H1 (cell line): Measurements from ENCODE around the gene IAPP. TPM values are rescaled to one million over a fixed set of nuclear protein-coding genes. Genes with fewer than 3 reads are reported as not detected.
"Not testable (repeated sequence)": the region's sequence is repeated elsewhere in the genome, so short reads cannot be mapped to it uniquely, and the experiment has no call there.

Source experiments
- CTCF ChIA-PET: fragments of 300-600 bp; sonication (Branson Sonifier 250); formaldehyde crosslinking; loops from one replicate; lab custom pipeline; 2021; ENCODE audit not compliant: partially characterized antibody; lab: Charles Lee
- POLR2A ChIA-PET: fragments of 300-600 bp; sonication (Branson Sonifier 250); formaldehyde crosslinking; loops from one replicate; lab custom pipeline; 2021; ENCODE audit warnings: inconsistent platforms; ENCODE audit not compliant: partially characterized antibody; lab: Charles Lee
- DNase-seq, 2 experiments: peaks; one replicate each; pipeline versions ENCODE4 v3.0.0 to v3.0.0-alpha.2; 2010 to 2022; ENCODE audit warnings: low spot score in 2 of 2, low read depth in 1 of 2, mixed read lengths in 1 of 2
- FAIRE-seq: peaks from 2 replicates; lab custom pipeline; 2011; peaks lifted over from hg19 to GRCh38; lab: Jason Lieb, UNC
- H2AFZ ChIP-seq: 2 replicates; pipeline ENCODE4 v1.8.1; 2012; ENCODE audit warnings: low read length, inconsistent platforms
- H2AK5ac ChIP-seq: 2 replicates; pipeline ENCODE4 v1.6.1; 2013; ENCODE audit warnings: low read depth, low read length
- H2BK120ac ChIP-seq: replicated peaks from 2 replicates; pipeline ENCODE3; 2013; ENCODE audit warnings: low read depth, low read length, inconsistent platforms
- H2BK12ac ChIP-seq: 2 replicates; pipeline ENCODE4 v1.6.1; 2013; ENCODE audit warnings: low read depth, low read length
- H2BK15ac ChIP-seq: 2 replicates; pipeline ENCODE4 v1.6.1; 2013; ENCODE audit warnings: low read length
- H2BK20ac ChIP-seq: 2 replicates; pipeline ENCODE4 v1.6.1; 2013; ENCODE audit warnings: low read length
- H2BK5ac ChIP-seq: 2 replicates; pipeline ENCODE4 v1.6.1; 2013; ENCODE audit warnings: low read depth, low read length
- H3K14ac ChIP-seq: 2 replicates; pipeline ENCODE4 v1.6.1; 2013; ENCODE audit warnings: inconsistent platforms; ENCODE audit not compliant: insufficient read length
- H3K18ac ChIP-seq: 2 replicates; pipeline ENCODE4 v1.6.1; 2013; ENCODE audit warnings: low read length; ENCODE audit errors: extremely low read depth
- H3K23ac ChIP-seq: 2 replicates; pipeline ENCODE4 v1.6.1; 2013; ENCODE audit warnings: inconsistent platforms; ENCODE audit not compliant: insufficient read length
- H3K23me2 ChIP-seq: 2 replicates; pipeline ENCODE4 v1.6.1; 2013; ENCODE audit warnings: low read depth, low read length
- H3K27ac ChIP-seq: 2 replicates; pipeline ENCODE4 v1.6.1; 2011; ENCODE audit warnings: low read depth, low read length, inconsistent platforms
- H3K27me3 ChIP-seq, 4 experiments: replicated peaks in 1 of 4; 1 replicate in 1 of 4; 2 replicates in 3 of 4; pipeline versions ENCODE4 v1.6.1 to v1.8.1; 2011 to 2013; ENCODE audit warnings: low read length in 3 of 4, mild to moderate bottlenecking in 3 of 4, inconsistent platforms in 2 of 4, mixed read lengths in 2 of 4, moderate library complexity in 1 of 4; ENCODE audit not compliant: control insufficient read depth in 3 of 4, insufficient read depth in 3 of 4; ENCODE audit errors: extremely low read depth in 1 of 4
- H3K36me3 ChIP-seq, 4 experiments: 2 replicates each; pipeline versions ENCODE4 v1.6.1 to v1.8.1; 2011 to 2013; ENCODE audit warnings: mild to moderate bottlenecking in 4 of 4, low read length in 3 of 4, moderate library complexity in 2 of 4, control low read depth in 1 of 4, inconsistent platforms in 1 of 4; ENCODE audit not compliant: insufficient read depth in 4 of 4, control insufficient read depth in 2 of 4
- H3K4ac ChIP-seq: replicated peaks from 2 replicates; pipeline ENCODE3; 2013; ENCODE audit warnings: low read length, low read depth, mixed read lengths, inconsistent platforms; ENCODE audit not compliant: insufficient read length
- H3K4me1 ChIP-seq, 4 experiments: replicated peaks in 1 of 4; 1 replicate in 1 of 4; 2 replicates in 3 of 4; pipeline versions ENCODE4 v1.6.1 to v1.8.1; 2011 to 2013; ENCODE audit warnings: low read length in 3 of 4, inconsistent platforms in 2 of 4, mixed read lengths in 1 of 4; ENCODE audit not compliant: insufficient read depth in 4 of 4, control insufficient read depth in 3 of 4
- H3K4me2 ChIP-seq, 2 experiments: 2 replicates each; pipeline versions ENCODE4 v1.6.1 to v1.8.1; 2011 to 2013; ENCODE audit warnings: low read depth in 2 of 2, low read length in 2 of 2, control low read depth in 1 of 2, inconsistent platforms in 1 of 2, mild to moderate bottlenecking in 1 of 2; ENCODE audit not compliant: insufficient read depth in 1 of 2
- H3K4me3 ChIP-seq, 4 experiments: fragments of 200-600, 300-600 bp in 1 of 4; sonication (generic), shearing (Covaris generic), sonication (Bioruptor Twin) in 1 of 4; 2 replicates each; pipeline versions ENCODE4 v1.5.1 to v1.8.1; 2011 to 2016; ENCODE audit warnings: low read length in 4 of 4, low read depth in 3 of 4, control low read depth in 2 of 4, inconsistent platforms in 2 of 4, mild to moderate bottlenecking in 2 of 4, mixed read lengths in 1 of 4, moderate library complexity in 1 of 4; ENCODE audit not compliant: insufficient read depth in 2 of 4; ENCODE audit errors: extremely low read depth in 1 of 4
- H3K56ac ChIP-seq: replicated peaks from 2 replicates; pipeline ENCODE3; 2013; ENCODE audit warnings: low read depth, mild to moderate bottlenecking, mixed read lengths, low read length, inconsistent platforms; ENCODE audit not compliant: insufficient read length
- H3K79me1 ChIP-seq: 2 replicates; pipeline ENCODE4 v1.6.1; 2013; ENCODE audit warnings: low read depth, low read length, control low read depth
- H3K79me2 ChIP-seq, 2 experiments: 2 replicates each; pipeline versions ENCODE4 v1.6.1 to v1.8.1; 2012 to 2013; ENCODE audit warnings: low read length in 2 of 2, mild to moderate bottlenecking in 2 of 2, inconsistent platforms in 1 of 2; ENCODE audit not compliant: insufficient read depth in 2 of 2, control insufficient read depth in 1 of 2
- H3K9ac ChIP-seq, 4 experiments: replicated peaks in 1 of 4; 1 replicate in 1 of 4; 2 replicates in 3 of 4; pipeline versions ENCODE4 v1.6.1 to v1.8.1; 2011 to 2013; ENCODE audit warnings: low read depth in 3 of 4, low read length in 3 of 4, control low read depth in 2 of 4, mild to moderate bottlenecking in 2 of 4, moderate library complexity in 2 of 4, inconsistent platforms in 1 of 4; ENCODE audit errors: extremely low read depth in 1 of 4
- H3K9me3 ChIP-seq, 2 experiments: 2 replicates each; pipeline versions ENCODE4 v1.6.1 to v1.8.1; 2012 to 2013; ENCODE audit warnings: mild to moderate bottlenecking in 2 of 2, moderate library complexity in 2 of 2, control low read depth in 1 of 2, inconsistent platforms in 1 of 2, low read depth in 1 of 2, low read length in 1 of 2, mixed read lengths in 1 of 2; ENCODE audit not compliant: insufficient read depth in 2 of 2
- H4K20me1 ChIP-seq, 2 experiments: replicated peaks in 1 of 2; 2 replicates each; pipeline versions ENCODE3 to v1.8.1; 2011 to 2013; ENCODE audit warnings: inconsistent platforms in 2 of 2, low read length in 2 of 2, mild to moderate bottlenecking in 1 of 2; ENCODE audit not compliant: insufficient read depth in 2 of 2, control insufficient read depth in 1 of 2
- H4K5ac ChIP-seq: 2 replicates; pipeline ENCODE4 v1.6.1; 2013; ENCODE audit warnings: low read length, low read depth, mixed read lengths, inconsistent platforms; ENCODE audit not compliant: insufficient read length
- H4K8ac ChIP-seq: 2 replicates; pipeline ENCODE4 v1.8.0; 2013; ENCODE audit warnings: mild to moderate bottlenecking, moderate library complexity, low read length, inconsistent platforms; ENCODE audit not compliant: insufficient read depth; ENCODE audit errors: extremely low read depth
- H4K91ac ChIP-seq: replicated peaks from 2 replicates; pipeline ENCODE3; 2013; ENCODE audit warnings: low read length, mixed read lengths, inconsistent platforms; ENCODE audit not compliant: insufficient read length
- POLR2A ChIP-seq, 2 experiments: IDR thresholded peaks; 1 replicate in 1 of 2; 2 replicates in 1 of 2; pipeline ENCODE4 v1.6.1; 2011; ENCODE audit warnings: low read depth in 2 of 2, low read length in 2 of 2, mild to moderate bottlenecking in 2 of 2; ENCODE audit errors: control extremely low read depth in 1 of 2
- TAF1 ChIP-seq: IDR thresholded peaks from 2 replicates; pipeline ENCODE4 v1.6.1; 2011; ENCODE audit warnings: mild to moderate bottlenecking, low read depth, low read length
- WGBS, 2 experiments: shearing (Covaris generic) in 1 of 2; methylation state at CpG; one replicate each; pipeline versions ENCODE4 v1.1.6 to v1.1.7; 2013 to 2015; ENCODE audit warnings: low lambda C conversion rate in 2 of 2, mixed read lengths in 2 of 2, inconsistent platforms in 1 of 2, low coverage in 1 of 2, missing lambda C conversion rate in 1 of 2; ENCODE audit not compliant: insufficient replicate concordance in 2 of 2, insufficient coverage in 1 of 2, insufficient read length in 1 of 2; ENCODE audit errors: extremely low coverage in 1 of 2, missing lambda C conversion rate in 1 of 2; 5-methylcytosine and 5-hydroxymethylcytosine counted together
- polyA plus RNA-seq, 7 experiments: library from polyadenylated mRNA; depleted of rRNA in 3 of 7; stranded (reverse) in 5 of 7; unstranded in 2 of 7; fragments of >200 nt in 5 of 7; fragments of 200-250 nt in 2 of 7; gene quantifications; 1 replicate in 5 of 7; 2 replicates in 1 of 7; 4 replicates in 1 of 7; pipeline versions ENCODE4 v1.2.1 to v1.2.3, GENCODE V29; 2011 to 2013; ENCODE audit warnings: missing spikeins in 2 of 7, mixed read lengths in 2 of 7
- total RNA-seq: library from RNA; stranded (reverse); fragmentation: NEBNext Ultra II Directional; extraction: Animal tissue kit (Norgen Biotek cat#: 25700); gene quantifications from 2 replicates; pipeline ENCODE4 v1.2.1, GENCODE V29; 2021

The IAPP gene
- total and polyA plus RNA-seq, 2 of the 8 experiments (the other 6 are each of a cell fraction or from before 2014, with no cell fraction given) = not detected

DNA sequence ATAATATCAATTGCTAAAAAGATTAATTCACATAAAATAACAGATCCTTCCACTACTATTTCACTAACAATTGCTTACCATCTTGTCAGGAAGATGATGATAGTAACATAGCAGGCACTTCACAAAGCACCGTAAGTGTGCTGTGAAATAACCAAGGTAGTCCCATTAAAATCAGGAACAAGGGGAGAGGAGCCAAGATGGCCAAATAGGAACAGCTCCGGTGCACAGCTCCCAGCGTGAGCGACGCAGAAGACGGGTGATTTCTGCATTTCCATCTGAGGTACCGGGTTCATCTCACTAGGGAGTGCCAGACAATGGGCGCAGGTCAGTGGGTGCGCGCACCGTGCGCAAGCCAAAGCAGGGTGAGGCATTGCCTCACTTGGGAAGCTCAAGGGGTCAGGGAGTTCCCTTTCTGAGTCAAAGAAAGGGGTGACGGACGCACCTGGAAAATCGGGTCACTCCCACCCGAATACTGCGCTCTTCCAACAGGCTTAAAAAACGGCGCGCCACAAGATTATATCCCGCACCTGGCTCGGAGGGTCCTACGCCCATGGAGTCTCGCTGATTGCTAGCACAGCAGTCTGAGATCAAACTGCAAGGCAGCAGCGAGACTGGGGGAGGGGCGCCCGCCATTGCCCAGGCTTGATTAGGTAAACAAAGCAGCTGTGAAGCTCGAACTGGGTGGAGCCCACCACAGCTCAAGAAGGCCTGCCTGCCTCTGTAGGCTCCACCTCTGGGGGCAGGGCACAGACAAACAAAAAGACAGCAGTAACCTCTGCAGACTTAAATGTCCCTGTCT, 22.3 kb downstream of the IAPP start:
- 0 out of 2 replicates have a peak overlapping the region, but pooled peaks have one; percentile 50 for H2AFZ ChIP-seq
- H3K9me3 ChIP-seq, H2BK5ac ChIP-seq, H2BK120ac ChIP-seq, H3K23ac ChIP-seq, H3K79me2 ChIP-seq, FAIRE-seq, H3K36me3 ChIP-seq, H2BK20ac ChIP-seq, H4K20me1 ChIP-seq, H3K4ac ChIP-seq, H3K56ac ChIP-seq, H3K27me3 ChIP-seq, H3K14ac ChIP-seq, H3K18ac ChIP-seq, H3K23me2 ChIP-seq, H2AK5ac ChIP-seq, H2BK12ac ChIP-seq, H3K79me1 ChIP-seq, H2BK15ac ChIP-seq, H4K91ac ChIP-seq, H3K4me1 ChIP-seq: not testable (repeated sequence)
- peak overlapping the region; percentile 38 to 60 for H3K4me2 ChIP-seq
- 77% methylated on average over 28 of the region's 28 CpGs; no CpG with 5 or more reads in 1 of the 2 experiments for whole genome bisulfite sequencing, 2 experiments
- peak in 1 of 2 experiments; percentile 64 for DNase-seq
- TF ChIP-seq TAF1 (peak; percentile 14; the same call in 1 of the 2 replicates), POLR2A (IDR thresholded peaks at IDR 0.05; ENCODE audit: control extremely low read depth in 1 of 2, low read depth in 2 of 2, low read length in 2 of 2) (0 out of 3 replicates have a peak, but pooled peaks of 1 of the 2 experiments have one; percentile 31)
- ChIA-PET POLR2A (interaction anchor here (0.6 to 2.8 kb wide), 9 partner anchors 9 to 958 kb away, joined by 3 to 10 read pairs (median 4); partner anchors contain the start of genes GOLT1B, PYROXD1 and RECQL), CTCF (interaction anchor here (1.7 kb wide), 1 partner anchor 99 kb away, joined by 3 read pairs; no protein-coding TSS in a partner anchor)
- H4K8ac ChIP-seq = peak overlapping the region; percentile 85; the same call in 1 of the 2 replicates
- H3K9ac ChIP-seq = peak overlapping the region in 2 of 4 experiments; percentile 47 to 70; a peak in 3 of 7 replicates
- 0 out of 2 replicates have a peak overlapping the region, but pooled peaks have one; percentile 52 for H3K27ac ChIP-seq
- peak overlapping the region; percentile 89 for H4K5ac ChIP-seq
- peak overlapping the region in 2 of 4 experiments; percentile 45 to 49; a peak in 3 of 8 replicates for H3K4me3 ChIP-seq
